Measurements from ENCODE around the gene SOST.

DNA sequence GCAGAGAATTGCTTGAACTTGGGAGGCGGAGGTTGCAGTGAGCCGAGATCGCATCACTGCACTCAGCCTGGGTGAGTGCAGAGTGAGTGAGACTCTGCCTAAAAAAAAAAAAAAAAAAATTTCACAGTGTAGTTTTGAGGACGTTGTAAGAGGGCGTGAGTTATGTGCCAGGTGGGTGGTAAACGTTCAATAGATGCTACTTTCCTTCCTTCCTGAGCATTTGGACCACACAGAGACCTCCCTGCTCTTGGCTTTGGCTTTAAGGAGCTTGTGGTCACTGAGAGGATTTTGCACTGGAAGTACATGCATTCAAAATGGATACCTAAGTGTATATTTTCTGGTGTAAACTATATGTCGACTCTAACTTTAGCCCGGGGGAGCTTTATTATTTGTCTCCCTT lies 30.5 kb downstream of the SOST start:
- TF ChIP-seq HDAC2 (IDR thresholded peaks at IDR 0.05) (no peak), CTCF (IDR thresholded peaks at IDR 0.05) (no peak), EHMT2 (IDR thresholded peaks at IDR 0.05; ENCODE audit: low read depth) (no peak), BCL3 (IDR thresholded peaks at IDR 0.05) (no peak), CHD4 (IDR thresholded peaks at IDR 0.05; ENCODE audit: borderline replicate concordance) (no peak), POLR2A (IDR thresholded peaks at IDR 0.05; ENCODE audit: low read length) (no peak), TP53 (CRISPR knock-in tag; IDR thresholded peaks at IDR 0.05) (no peak), BHLHE40 (IDR thresholded peaks at IDR 0.05; ENCODE audit: low read depth, low read length) (no peak), NFE2L2 (conservative IDR thresholded peaks at IDR 0.05; ENCODE audit: low read length) (no peak), CEBPB (IDR thresholded peaks at IDR 0.05) (no peak), RFX5 (IDR thresholded peaks at IDR 0.05) (no peak)
- TF ChIP-seq, protein P1, sequence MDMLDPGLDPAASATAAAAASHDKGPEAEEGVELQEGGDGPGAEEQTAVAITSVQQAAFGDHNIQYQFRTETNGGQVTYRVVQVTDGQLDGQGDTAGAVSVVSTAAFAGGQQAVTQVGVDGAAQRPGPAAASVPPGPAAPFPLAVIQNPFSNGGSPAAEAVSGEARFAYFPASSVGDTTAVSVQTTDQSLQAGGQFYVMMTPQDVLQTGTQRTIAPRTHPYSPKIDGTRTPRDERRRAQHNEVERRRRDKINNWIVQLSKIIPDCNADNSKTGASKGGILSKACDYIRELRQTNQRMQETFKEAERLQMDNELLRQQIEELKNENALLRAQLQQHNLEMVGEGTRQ (IDR thresholded peaks at IDR 0.05) = no peak
- TF ChIP-seq, protein P2, sequence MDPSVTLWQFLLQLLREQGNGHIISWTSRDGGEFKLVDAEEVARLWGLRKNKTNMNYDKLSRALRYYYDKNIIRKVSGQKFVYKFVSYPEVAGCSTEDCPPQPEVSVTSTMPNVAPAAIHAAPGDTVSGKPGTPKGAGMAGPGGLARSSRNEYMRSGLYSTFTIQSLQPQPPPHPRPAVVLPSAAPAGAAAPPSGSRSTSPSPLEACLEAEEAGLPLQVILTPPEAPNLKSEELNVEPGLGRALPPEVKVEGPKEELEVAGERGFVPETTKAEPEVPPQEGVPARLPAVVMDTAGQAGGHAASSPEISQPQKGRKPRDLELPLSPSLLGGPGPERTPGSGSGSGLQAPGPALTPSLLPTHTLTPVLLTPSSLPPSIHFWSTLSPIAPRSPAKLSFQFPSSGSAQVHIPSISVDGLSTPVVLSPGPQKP (IDR thresholded peaks at IDR 0.05; ENCODE audit: low read depth, low read length) = no peak
- TF ChIP-seq, protein P3, sequence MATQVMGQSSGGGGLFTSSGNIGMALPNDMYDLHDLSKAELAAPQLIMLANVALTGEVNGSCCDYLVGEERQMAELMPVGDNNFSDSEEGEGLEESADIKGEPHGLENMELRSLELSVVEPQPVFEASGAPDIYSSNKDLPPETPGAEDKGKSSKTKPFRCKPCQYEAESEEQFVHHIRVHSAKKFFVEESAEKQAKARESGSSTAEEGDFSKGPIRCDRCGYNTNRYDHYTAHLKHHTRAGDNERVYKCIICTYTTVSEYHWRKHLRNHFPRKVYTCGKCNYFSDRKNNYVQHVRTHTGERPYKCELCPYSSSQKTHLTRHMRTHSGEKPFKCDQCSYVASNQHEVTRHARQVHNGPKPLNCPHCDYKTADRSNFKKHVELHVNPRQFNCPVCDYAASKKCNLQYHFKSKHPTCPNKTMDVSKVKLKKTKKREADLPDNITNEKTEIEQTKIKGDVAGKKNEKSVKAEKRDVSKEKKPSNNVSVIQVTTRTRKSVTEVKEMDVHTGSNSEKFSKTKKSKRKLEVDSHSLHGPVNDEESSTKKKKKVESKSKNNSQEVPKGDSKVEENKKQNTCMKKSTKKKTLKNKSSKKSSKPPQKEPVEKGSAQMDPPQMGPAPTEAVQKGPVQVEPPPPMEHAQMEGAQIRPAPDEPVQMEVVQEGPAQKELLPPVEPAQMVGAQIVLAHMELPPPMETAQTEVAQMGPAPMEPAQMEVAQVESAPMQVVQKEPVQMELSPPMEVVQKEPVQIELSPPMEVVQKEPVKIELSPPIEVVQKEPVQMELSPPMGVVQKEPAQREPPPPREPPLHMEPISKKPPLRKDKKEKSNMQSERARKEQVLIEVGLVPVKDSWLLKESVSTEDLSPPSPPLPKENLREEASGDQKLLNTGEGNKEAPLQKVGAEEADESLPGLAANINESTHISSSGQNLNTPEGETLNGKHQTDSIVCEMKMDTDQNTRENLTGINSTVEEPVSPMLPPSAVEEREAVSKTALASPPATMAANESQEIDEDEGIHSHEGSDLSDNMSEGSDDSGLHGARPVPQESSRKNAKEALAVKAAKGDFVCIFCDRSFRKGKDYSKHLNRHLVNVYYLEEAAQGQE (IDR thresholded peaks at IDR 0.05) = no peak
